HG03460 (cell line): Measurements from ENCODE around the gene VPS18.

Experiments used
- ATAC-seq: cut with Tn5 transposase; IDR thresholded peaks from one replicate; pipeline ENCODE4 v1.9.1; 2021; ENCODE audit not compliant: unreplicated experiment

VPS18 gene

DNA sequence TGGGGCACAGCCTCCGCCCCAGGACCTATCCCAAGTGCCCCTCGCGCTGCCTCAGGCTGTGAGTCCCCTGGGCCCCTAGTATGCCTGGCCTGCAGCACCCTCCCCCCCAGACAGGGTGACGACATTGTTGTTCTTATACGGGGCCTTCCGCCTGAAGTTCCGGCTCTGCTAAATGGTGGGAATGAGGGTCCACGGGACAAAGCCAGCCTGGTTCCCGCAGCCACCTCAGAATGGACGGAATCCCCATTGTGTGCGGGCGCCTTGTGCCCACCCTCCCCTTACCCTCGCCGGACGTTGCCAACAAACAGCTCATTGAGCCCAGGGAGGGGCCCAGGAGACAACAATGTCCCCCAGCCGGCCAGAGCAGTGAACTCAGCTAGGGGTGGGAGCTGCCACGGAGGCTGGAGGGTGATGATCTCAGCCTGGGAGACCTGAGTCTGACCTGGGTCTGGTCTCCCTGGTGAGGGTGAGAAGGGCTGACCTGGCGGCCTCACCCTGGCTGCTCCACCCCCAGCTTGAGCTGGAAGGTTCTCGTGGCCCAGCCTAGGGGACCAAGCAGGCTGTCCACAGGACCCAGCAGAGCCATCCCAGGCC, 24.6 kb downstream of the VPS18 start:
- no peak for ATAC-seq

DNA sequence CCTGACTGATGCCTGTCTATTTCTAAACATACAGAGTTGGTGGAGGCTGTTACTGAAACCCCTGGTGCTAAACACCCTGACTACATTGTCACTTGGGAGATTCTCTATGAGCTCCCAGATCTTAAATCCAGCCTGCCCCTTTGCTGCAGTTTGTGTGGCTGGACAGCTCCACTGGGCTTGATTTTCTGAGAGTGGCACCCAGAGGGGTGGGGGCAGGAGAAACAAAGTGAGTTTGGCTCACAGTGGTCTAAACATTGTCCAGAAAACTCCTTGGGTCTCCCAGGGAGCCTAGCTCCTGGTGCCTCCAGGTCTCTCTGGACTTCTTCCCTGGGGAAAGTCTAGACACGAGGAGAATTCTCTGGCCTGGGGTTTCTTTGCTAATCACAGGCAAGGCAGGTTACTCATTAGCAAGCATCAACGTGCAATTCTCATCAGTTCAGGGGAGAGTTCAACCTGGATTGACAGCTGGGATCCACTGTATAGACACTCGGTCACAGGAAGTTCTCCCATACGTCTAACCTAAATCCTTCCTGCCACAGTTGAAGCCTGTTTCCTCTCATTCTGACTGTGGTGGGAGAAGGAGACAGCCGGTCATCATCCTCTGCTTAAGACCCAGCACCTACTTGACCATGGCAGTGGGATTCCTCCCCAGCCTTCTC, 27.8 kb downstream of the VPS18 start:
- ATAC-seq = no peak

DNA sequence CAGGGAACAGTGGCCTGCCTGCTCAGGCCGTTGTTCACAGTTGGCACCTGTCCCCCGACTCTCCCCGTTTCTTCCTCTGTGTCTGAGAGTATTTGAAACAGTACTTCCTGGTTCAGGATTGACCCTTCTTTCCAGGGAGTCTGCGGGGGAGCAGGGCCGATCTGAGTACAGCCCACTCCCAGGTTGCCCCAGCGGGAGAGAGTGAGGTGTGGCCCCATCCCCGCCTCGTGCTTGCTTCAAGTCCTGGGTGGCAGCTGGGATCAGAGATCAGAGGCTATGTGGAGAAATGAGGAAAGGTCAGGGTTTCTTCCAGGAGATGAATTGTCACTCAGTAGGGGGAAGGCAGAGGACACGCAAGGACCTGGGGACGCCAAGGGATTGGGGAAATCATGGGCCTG, 28.4 kb downstream of the VPS18 start:
- no peak for ATAC-seq

GRCh38 chr15:40923551-40923950, 29.3 kb downstream of the VPS18 start:
- no peak for ATAC-seq

- ATAC-seq = no peak
These were observed 31.2 kb downstream of the VPS18 start for GRCh38 chr15:40925495-40925862.

DNA sequence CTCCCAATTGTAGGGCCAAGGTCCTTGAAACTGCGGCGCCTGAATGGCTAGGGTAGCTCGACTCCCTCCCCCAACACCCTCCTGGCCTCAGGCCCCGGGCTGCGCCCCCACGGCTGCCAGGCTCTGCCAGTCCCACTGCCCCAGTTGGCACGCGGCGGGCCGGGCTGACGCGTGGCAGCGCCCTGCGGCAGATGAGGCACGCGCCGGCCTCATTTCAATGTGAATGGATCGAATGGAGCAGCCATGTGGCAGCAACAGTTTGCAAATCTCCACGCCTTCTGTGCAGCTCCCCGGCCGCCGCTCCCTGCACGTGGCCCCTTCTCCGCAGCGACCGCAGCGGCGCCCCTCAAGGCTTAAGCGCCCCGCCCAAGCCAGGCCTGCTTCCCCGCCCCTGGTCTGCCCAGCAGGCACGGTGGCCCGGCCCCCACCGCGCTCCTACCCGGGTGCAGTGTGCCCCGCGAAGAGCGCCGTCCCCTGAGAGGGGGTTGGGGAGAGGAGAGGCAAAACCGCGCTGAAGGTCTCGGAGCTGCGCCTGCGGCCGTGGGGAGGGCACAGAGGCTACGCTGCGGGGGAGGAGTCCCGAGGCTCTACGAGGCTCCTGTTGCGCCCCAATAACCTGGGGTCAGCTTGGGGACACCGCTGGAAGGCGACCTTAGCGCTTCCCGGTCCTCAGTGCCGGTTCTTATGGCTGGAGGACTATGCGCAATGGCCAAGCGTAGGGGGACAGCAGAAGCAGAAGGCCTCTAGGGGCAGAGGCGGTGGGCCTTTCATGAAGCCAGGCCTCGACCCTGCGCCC, 31.8 kb downstream of the VPS18 start:
- ATAC-seq = no peak

GRCh38 chr15:40926659-40927494, 32.6 kb downstream of the VPS18 start:
- no peak for ATAC-seq

DNA sequence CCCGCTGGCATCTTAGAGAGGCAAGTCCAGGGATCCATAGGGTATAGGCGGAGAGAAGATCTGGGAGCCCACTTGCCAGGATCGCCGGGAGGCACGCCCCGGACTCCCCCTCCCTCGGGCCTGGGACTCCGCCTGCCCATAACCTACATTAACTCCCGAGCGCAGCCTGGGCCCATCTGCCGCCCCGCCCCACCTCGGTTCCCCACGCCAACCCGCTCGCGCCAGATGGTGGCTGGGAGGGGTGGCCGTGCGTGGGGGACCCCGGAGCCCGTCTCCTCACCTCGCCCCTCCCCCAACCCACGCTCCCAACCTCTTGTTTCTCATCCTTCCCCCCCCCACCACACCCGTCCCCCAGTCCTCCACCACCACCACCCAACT, 33.2 kb downstream of the VPS18 start:
- ATAC-seq = no peak

DNA sequence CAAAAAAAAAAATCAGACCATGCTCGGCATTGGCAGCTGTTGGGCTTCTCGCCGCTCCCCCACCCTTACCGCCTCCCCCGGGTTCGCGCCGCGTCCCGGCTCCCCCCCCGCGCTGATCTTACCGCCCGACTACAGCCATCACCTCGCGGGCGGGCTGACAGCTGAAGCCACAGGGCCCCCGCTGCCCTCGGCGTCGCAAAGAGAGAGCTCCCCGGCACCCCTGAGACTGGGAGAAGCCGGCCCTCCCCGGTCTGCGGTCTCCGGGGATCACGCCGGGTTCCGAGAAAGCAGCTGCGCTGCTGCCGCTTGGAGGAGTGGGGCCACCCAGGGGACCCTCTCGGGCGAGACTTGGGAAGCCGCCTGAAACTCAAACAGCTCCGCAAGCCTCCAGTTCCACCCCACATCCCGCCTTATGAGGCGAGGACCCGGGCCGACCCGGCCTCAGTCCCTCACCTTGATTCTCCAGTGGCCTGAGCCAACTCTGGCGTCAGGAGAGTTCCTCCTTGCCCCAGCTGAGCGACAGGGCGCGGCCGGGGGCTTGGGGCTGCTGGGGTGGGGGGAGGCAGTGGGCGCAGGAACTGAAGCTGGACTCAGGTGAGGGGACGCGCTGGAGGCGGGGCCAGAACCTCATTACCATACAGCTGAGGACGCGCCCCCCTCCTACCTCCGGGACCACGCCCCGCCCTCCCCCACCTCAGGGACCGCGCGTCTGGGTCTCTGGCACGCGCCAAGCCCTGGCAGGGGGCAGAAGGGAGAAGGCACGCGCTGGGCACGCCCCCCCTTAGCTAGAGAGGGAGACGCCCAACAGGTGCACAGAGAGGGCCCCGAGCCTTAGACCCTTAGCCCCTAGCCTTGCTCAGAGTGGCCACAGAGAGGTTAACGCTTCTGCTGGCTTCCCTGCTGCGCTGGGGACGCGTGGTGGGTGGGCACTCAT, 33.9 kb downstream of the VPS18 start:
- ATAC-seq = no peak

DNA sequence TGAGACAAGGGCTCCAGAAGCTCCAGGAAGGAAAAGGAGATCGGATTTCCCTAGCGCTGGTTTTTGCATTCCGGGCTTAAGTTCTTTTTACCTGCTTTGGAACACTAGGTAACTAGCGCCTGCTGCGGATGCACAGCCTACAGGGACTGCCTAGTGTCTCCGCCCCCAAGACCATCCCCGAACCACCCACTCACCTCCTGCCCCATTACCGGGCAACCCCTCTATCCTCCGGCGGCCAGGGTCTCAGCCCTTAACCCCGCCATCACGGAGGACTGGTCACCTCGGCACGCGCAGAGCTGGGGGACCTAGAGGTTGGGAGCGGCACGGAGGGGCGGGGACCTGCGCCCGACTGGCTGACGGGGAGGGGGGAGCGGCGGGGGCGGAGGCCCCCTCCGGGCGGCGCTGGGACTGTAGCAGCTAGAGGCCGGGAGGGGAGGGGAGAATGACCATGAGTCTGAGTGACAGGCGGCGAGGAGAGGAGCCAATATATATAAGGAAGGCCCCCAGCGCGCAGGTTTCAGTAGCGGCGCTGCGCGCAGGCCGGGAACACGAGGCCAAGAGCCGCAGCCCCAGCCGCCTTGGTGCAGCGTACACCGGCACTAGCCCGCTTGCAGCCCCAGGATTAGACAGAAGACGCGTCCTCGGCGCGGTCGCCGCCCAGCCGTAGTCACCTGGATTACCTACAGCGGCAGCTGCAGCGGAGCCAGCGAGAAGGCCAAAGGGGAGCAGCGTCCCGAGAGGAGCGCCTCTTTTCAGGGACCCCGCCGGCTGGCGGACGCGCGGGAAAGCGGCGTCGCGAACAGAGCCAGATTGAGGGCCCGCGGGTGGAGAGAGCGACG, 34.8 kb downstream of the VPS18 start, which contains the start of gene DLL4:
TSS of gene DLL4 (plus strand) at position 520 of the 839 bp plus-strand sequence. CDS start 329 bp downstream, outside the sequence.
- ATAC-seq = no peak

DNA sequence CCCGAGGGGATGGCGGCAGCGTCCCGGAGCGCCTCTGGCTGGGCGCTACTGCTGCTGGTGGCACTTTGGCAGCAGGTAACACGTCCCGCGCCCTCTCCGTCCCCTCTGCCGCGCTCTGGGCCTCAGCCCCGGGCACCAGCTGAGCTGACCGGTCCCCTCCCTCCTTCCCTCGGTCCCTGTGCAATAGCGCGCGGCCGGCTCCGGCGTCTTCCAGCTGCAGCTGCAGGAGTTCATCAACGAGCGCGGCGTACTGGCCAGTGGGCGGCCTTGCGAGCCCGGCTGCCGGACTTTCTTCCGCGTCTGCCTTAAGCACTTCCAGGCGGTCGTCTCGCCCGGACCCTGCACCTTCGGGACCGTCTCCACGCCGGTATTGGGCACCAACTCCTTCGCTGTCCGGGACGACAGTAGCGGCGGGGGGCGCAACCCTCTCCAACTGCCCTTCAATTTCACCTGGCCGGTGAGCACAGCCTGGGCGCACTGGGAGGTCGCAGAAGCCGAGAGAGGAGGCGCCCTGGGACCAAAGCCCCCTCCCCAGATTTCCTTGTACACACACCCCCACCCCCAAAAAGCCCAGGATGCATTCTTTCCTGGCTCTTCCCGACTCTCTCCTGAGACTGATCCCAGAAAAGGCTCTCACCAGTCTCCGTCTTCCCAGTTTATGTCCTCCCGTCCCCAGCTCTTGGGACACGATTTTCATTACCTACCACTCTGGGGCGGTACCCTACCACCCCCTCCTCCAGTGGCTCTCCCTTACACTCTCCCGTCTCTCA, 35.6 kb downstream of the VPS18 start:
- no peak for ATAC-seq

- ATAC-seq = no peak
These were observed 36.4 kb downstream of the VPS18 start for GRCh38 chr15:40930430-40931299.

DNA sequence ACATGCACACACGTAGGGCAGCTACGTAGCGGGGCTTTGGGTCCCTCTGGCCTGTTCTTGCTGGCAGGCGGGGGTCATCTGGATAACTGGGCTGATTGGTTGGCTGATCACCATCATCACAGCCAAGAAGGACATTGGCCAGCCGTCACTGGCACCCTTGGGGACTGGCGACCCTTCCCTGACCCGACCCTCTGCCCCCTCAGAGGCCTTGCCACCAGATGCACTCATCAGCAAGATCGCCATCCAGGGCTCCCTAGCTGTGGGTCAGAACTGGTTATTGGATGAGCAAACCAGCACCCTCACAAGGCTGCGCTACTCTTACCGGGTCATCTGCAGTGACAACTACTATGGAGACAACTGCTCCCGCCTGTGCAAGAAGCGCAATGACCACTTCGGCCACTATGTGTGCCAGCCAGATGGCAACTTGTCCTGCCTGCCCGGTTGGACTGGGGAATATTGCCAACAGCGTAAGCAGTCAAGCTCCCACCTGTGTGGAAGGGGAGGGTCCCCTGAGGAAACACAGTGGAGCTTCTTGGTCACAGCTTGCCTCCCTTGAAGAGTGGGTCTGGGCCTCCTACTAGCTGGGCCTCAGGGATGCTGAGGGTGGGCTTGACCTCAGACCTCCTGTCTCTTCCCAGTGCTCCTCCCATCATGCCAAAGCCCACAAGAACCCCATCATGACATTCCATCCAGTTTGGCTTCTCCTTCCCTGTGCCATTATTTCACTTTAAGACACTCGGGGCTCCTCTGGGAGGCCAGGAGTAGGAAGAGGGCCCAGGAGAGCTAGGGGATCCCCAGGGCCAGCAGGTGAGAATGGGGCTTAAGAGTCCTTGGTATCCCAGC, 37.3 kb downstream of the VPS18 start:
- no peak for ATAC-seq

GRCh38 chr15:40932156-40932555, 37.9 kb downstream of the VPS18 start:
- ATAC-seq = no peak

DNA sequence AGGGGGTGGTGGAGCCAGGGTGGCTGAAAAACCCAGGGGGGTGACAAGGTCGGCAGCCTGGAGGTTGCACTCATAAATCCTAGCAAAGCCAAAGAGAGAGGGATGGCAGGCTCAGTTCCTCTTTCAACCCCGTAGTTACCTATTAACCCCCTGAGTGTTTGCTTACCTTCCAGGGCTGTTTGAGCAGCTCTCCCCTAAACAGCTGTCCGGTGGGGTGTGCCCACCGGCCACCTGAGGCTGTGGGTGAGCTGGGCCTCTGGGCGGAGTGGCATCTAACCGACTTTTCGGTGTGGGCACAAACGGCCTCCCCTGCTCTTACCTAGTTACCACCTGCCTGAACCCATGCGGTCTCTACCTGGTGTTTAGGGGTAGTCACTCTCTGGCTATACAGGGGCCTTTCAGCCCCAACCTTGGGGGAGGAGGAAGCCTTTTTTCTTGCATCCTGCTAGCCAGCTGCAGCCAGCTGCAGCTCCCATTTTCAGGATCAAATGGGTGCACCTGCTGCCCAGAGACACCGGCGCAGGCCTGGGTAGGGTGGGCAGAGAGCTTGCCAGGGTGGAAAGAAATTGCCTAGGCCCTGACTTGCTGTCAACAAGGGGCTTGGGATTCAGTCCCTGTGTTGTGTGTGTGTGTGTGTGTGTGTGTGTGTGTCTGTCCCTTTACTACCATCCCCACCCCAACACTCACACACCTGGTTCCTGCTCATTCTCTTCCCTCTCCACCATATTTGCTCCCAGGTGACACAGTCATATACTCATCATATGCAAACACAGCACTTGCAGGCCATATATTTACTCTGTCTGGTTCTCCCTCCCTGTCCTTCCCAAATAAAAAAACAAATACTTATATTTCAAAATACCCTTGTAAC, 38.6 kb downstream of the VPS18 start:
- ATAC-seq = no peak

DNA sequence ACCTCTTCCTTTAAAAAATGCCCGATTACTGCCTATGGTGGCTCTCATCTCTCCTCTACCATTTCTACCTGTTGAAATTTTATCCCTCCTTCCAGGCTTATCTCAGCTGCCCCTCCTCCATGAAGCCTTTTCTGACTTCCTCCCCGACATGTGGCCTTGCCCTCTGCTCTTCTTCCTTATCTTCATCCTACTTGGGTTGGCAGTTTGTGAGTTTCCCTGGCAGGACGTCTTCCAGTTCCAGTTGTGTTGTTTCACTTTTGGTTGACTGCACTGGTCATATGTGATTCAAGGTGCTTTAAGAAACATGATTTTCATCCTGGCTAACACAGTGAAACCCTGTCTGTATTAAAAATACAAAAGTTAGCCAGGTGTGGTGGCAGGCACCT, 39.3 kb downstream of the VPS18 start:
- ATAC-seq = no peak
